Measurements from ENCODE around the gene N4BP2L2. TPM values are rescaled to one million over a fixed set of nuclear protein-coding genes. Genes with fewer than 3 reads are reported as not detected.
"Not testable (repeated sequence)": the region's sequence is repeated elsewhere in the genome, so short reads cannot be mapped to it uniquely, and the experiment has no call there.

Gene N4BP2L2
- total RNA-seq, 1 experiment from 2014 or later = 89.7 TPM

- H3K27me3 Mint-ChIP-seq (ENCODE audit: unreplicated experiment) = no peaks in the 10 kb centered on the region
- H3K4me3 Mint-ChIP-seq (ENCODE audit: low read depth, unreplicated experiment) = no peak overlapping the region
- no TSS peak for BruUV-seq (replicated peaks)
- H3K9me3 Mint-ChIP-seq (ENCODE audit: low read depth, unreplicated experiment) = no peaks in the 10 kb centered on the region
- no peak for DNase-seq
- no peaks in the 10 kb centered on the region for H3K4me1 Mint-ChIP-seq (ENCODE audit: low read depth, unreplicated experiment)
- H3K36me3 Mint-ChIP-seq (ENCODE audit: insufficient read depth, unreplicated experiment) = peaks cover 10% of the 10 kb centered on the region
- CTCF ChIA-PET = interaction anchor here (0.7 to 1.4 kb wide), 5 partner anchors 28 to 671 kb away, joined by 3 to 5 read pairs (median 3); no protein-coding TSS in a partner anchor
- TF ChIP-seq CTCF (IDR thresholded peaks at IDR 0.05; ENCODE audit: unreplicated experiment) = peak; percentile 13
- no peak overlapping the region for H3K27ac Mint-ChIP-seq (ENCODE audit: unreplicated experiment)
- intact Hi-C loops (cut with micrococcal nuclease; ENCODE audit: unreplicated experiment) = loop anchor here (5.0 kb wide), 1 partner anchor 199 kb away; no protein-coding TSS in a partner anchor
These were observed 42.7 kb upstream of the N4BP2L2 start for GRCh38 chr13:32581177-32581786.

- H3K27ac Mint-ChIP-seq (ENCODE audit: unreplicated experiment) = no peak overlapping the region
- no peak for DNase-seq
- no peaks in the 10 kb centered on the region for H3K36me3 Mint-ChIP-seq (ENCODE audit: insufficient read depth, unreplicated experiment)
- no peaks in the 10 kb centered on the region for H3K4me1 Mint-ChIP-seq (ENCODE audit: low read depth, unreplicated experiment)
- H3K27me3 Mint-ChIP-seq (ENCODE audit: unreplicated experiment) = no peaks in the 10 kb centered on the region
- H3K4me3 Mint-ChIP-seq (ENCODE audit: low read depth, unreplicated experiment) = no peak overlapping the region
- CTCF ChIA-PET = no interaction called here
- no TSS peak for BruUV-seq (replicated peaks)
- TF ChIP-seq CTCF (IDR thresholded peaks at IDR 0.05; ENCODE audit: unreplicated experiment) = no peak
- intact Hi-C loops (cut with micrococcal nuclease; ENCODE audit: unreplicated experiment) = no loop called here
- no peaks in the 10 kb centered on the region for H3K9me3 Mint-ChIP-seq (ENCODE audit: low read depth, unreplicated experiment)
These were observed 38.4 kb upstream of the N4BP2L2 start for GRCh38 chr13:32577032-32577431.

- H3K27me3 Mint-ChIP-seq (ENCODE audit: unreplicated experiment); CTCF ChIA-PET; H3K36me3 Mint-ChIP-seq (ENCODE audit: insufficient read depth, unreplicated experiment); BruUV-seq (replicated peaks); H3K4me1 Mint-ChIP-seq (ENCODE audit: low read depth, unreplicated experiment); H3K9me3 Mint-ChIP-seq (ENCODE audit: low read depth, unreplicated experiment); H3K4me3 Mint-ChIP-seq (ENCODE audit: low read depth, unreplicated experiment); intact Hi-C loops (cut with micrococcal nuclease; ENCODE audit: unreplicated experiment); DNase-seq; H3K27ac Mint-ChIP-seq (ENCODE audit: unreplicated experiment): not testable (repeated sequence)
These were observed 37.1 kb upstream of the N4BP2L2 start for GRCh38 chr13:32575687-32576086.

GRCh38 chr13:32560842-32561241 lies 22.2 kb upstream of the N4BP2L2 start:
- DNase-seq; H3K4me1 Mint-ChIP-seq (ENCODE audit: low read depth, unreplicated experiment); H3K36me3 Mint-ChIP-seq (ENCODE audit: insufficient read depth, unreplicated experiment); CTCF ChIA-PET; BruUV-seq (replicated peaks); H3K9me3 Mint-ChIP-seq (ENCODE audit: low read depth, unreplicated experiment); H3K4me3 Mint-ChIP-seq (ENCODE audit: low read depth, unreplicated experiment); H3K27me3 Mint-ChIP-seq (ENCODE audit: unreplicated experiment); intact Hi-C loops (cut with micrococcal nuclease; ENCODE audit: unreplicated experiment); H3K27ac Mint-ChIP-seq (ENCODE audit: unreplicated experiment): not testable (repeated sequence)

GRCh38 chr13:32555613-32556012 lies 17.0 kb upstream of the N4BP2L2 start:
- CTCF ChIA-PET = no interaction called here
- Mint-ChIP-seq H3K27me3 (ENCODE audit: unreplicated experiment) (no peaks in the 10 kb centered on the region), H3K4me1 (ENCODE audit: low read depth, unreplicated experiment) (no peaks in the 10 kb centered on the region), H3K9me3 (ENCODE audit: low read depth, unreplicated experiment) (peaks cover 1% of the 10 kb centered on the region), H3K4me3 (ENCODE audit: low read depth, unreplicated experiment) (no peak overlapping the region), H3K27ac (ENCODE audit: unreplicated experiment) (no peak overlapping the region), H3K36me3 (ENCODE audit: insufficient read depth, unreplicated experiment) (no peaks in the 10 kb centered on the region)
- no peak for DNase-seq
- intact Hi-C loops (cut with micrococcal nuclease; ENCODE audit: unreplicated experiment) = no loop called here
- TF ChIP-seq CTCF (IDR thresholded peaks at IDR 0.05; ENCODE audit: unreplicated experiment) = no peak
- no TSS peak for BruUV-seq (replicated peaks)

Measured in Calu3 (cell line).